K562 (cell line): ENCODE data around the gene P4HB. TPM values are rescaled to one million over a fixed set of nuclear protein-coding genes. Genes with fewer than 3 reads are reported as not detected.

Source experiments
- BACH1 ChIP-seq: fragments of 200-800 bp; sonication (Bioruptor generic); IDR thresholded peaks from 2 replicates; pipeline ENCODE4 v1.6.1; 2016; ENCODE audit warnings: missing genetic modification characterization, missing compliant biosample characterization
- CBFB ChIP-seq: sonication (generic); formaldehyde crosslinking; IDR thresholded peaks from 2 replicates; pipeline ENCODE4 v1.4.0; 2020; ENCODE audit warnings: mild to moderate bottlenecking, missing genetic modification reagents
- CBX5 ChIP-seq: IDR thresholded peaks from 2 replicates; pipeline ENCODE4 v1.6.1; 2014; ENCODE audit warnings: low read depth, borderline replicate concordance
- E2F3 ChIP-seq: fragments of 250-450 bp; sonication (Bioruptor Pico); IDR thresholded peaks from 2 replicates; pipeline ENCODE4 v1.4.0; 2020; ENCODE audit warnings: mild to moderate bottlenecking
- TEAD4 ChIP-seq, 2 experiments: sonication (generic) in 1 of 2; formaldehyde crosslinking in 1 of 2; IDR thresholded peaks; 2 replicates each; pipeline versions ENCODE4 v1.6.1 to v1.8.0; 2012 to 2022; ENCODE audit warnings: borderline replicate concordance in 1 of 2, inconsistent platforms in 1 of 2, low read length in 1 of 2, mild to moderate bottlenecking in 1 of 2, missing genetic modification reagents in 1 of 2
- ZC3H11A ChIP-seq: IDR thresholded peaks from 2 replicates; pipeline ENCODE4 v1.6.1; 2012; ENCODE audit warnings: low read depth, low read length, improper control_type of control experiment
- ZNF274 ChIP-seq: IDR thresholded peaks from 2 replicates; pipeline ENCODE4 v1.6.1; 2011; ENCODE audit warnings: low read depth, mild to moderate bottlenecking, low read length, moderate library complexity, borderline replicate concordance
- ZNF445 ChIP-seq: fragments of 250-450 bp; sonication (Bioruptor Pico); IDR thresholded peaks from 2 replicates; pipeline ENCODE4 v1.4.0; 2020; ENCODE audit warnings: low read depth, mild to moderate bottlenecking, moderate library complexity
- polyA plus RNA-seq, 8 experiments: library from polyadenylated mRNA; depleted of rRNA in 4 of 8; stranded (reverse) in 5 of 8; unstranded in 3 of 8; fragments of >200 nt; fragmentation: Nextera tagmentation in 2 of 8; fragmentation: Illumina TruSeq in 1 of 8; extraction: Ambion mirVana in 2 of 8; extraction: Trizol in 1 of 8; gene quantifications; 2 replicates each; pipeline versions ENCODE4 v1.2.1 to v1.2.3, GENCODE V29; 2011 to 2014; ENCODE audit warnings: inconsistent platforms in 1 of 8, missing spikeins in 1 of 8
- total RNA-seq, 7 experiments: library from RNA; depleted of rRNA in 6 of 7; stranded (reverse); fragments of >200 nt in 6 of 7; fragmentation: Illumina TruSeq in 2 of 7; extraction: Trizol in 2 of 7; gene quantifications; 2 replicates each; pipeline versions ENCODE4 v1.2.1 to v1.2.3, GENCODE V29; 2011 to 2021; ENCODE audit warnings: low replicate concordance in 1 of 7
- TF ChIP-seq, protein P1 (sequence below): fragments of 450-650 bp; IDR thresholded peaks from 2 replicates; pipeline ENCODE4 v1.6.1; 2016; ENCODE audit warnings: mild to moderate bottlenecking, moderate library complexity
- TF ChIP-seq, protein P2 (sequence below): sonication (generic); formaldehyde crosslinking; IDR thresholded peaks from 2 replicates; pipeline ENCODE4 v1.8.1; 2023; ENCODE audit warnings: mild to moderate bottlenecking, missing genetic modification reagents, moderate library complexity
- TF ChIP-seq, protein P3 (sequence below): fragments of 250-450 bp; sonication (Bioruptor Pico); IDR thresholded peaks from 2 replicates; pipeline ENCODE4 v1.5.0; 2020; ENCODE audit warnings: mild to moderate bottlenecking, borderline replicate concordance

The P4HB gene
- total and polyA plus RNA-seq, 9 of the 15 experiments (the other 6 are each of a cell fraction or from before 2014, with no cell fraction given) = 4.4 to 645 (median 325) TPM

DNA sequence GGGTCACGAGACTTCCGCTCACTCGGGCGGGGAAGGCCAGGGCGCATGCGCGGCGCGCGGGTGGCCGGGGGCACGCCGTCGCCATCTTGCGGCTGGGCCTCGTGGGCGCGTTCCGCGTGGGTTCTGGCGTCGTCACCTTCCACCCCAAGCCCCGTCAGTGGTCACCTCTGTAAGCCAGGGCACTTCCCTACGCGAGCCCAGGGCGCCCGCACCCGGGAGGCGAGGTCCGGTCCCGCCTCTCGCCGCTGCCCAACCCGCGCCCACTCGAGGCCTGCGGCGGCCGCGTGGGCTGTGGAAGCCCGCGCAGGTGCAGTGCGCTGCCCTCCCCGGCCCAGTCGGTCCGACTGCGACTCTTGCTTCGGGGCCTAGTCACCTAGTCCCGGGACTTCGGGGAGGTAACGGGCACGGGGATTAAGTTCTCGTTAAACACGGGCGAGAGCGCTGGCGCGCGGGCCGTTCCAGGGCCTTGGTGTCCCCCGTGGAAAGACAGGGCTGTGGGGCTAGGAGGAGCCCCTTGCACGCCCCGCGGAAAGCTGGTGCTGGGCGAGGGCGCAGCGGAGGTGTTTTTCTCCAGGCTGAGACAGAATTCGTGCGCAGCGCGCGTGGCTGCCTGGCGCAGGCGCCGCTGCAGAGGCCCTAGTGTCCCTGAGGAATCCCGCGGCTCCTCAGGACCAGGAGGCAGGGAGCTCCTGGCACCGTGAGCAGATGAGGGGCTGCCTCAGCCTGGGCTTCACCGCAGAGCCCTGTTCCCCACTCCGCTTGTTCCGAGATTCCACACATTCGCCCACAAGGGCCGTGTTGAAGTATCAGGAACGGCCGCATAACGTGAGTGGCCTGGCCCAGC, 11.3 kb upstream of the P4HB start (continued):
- TF ChIP-seq, protein P1, sequence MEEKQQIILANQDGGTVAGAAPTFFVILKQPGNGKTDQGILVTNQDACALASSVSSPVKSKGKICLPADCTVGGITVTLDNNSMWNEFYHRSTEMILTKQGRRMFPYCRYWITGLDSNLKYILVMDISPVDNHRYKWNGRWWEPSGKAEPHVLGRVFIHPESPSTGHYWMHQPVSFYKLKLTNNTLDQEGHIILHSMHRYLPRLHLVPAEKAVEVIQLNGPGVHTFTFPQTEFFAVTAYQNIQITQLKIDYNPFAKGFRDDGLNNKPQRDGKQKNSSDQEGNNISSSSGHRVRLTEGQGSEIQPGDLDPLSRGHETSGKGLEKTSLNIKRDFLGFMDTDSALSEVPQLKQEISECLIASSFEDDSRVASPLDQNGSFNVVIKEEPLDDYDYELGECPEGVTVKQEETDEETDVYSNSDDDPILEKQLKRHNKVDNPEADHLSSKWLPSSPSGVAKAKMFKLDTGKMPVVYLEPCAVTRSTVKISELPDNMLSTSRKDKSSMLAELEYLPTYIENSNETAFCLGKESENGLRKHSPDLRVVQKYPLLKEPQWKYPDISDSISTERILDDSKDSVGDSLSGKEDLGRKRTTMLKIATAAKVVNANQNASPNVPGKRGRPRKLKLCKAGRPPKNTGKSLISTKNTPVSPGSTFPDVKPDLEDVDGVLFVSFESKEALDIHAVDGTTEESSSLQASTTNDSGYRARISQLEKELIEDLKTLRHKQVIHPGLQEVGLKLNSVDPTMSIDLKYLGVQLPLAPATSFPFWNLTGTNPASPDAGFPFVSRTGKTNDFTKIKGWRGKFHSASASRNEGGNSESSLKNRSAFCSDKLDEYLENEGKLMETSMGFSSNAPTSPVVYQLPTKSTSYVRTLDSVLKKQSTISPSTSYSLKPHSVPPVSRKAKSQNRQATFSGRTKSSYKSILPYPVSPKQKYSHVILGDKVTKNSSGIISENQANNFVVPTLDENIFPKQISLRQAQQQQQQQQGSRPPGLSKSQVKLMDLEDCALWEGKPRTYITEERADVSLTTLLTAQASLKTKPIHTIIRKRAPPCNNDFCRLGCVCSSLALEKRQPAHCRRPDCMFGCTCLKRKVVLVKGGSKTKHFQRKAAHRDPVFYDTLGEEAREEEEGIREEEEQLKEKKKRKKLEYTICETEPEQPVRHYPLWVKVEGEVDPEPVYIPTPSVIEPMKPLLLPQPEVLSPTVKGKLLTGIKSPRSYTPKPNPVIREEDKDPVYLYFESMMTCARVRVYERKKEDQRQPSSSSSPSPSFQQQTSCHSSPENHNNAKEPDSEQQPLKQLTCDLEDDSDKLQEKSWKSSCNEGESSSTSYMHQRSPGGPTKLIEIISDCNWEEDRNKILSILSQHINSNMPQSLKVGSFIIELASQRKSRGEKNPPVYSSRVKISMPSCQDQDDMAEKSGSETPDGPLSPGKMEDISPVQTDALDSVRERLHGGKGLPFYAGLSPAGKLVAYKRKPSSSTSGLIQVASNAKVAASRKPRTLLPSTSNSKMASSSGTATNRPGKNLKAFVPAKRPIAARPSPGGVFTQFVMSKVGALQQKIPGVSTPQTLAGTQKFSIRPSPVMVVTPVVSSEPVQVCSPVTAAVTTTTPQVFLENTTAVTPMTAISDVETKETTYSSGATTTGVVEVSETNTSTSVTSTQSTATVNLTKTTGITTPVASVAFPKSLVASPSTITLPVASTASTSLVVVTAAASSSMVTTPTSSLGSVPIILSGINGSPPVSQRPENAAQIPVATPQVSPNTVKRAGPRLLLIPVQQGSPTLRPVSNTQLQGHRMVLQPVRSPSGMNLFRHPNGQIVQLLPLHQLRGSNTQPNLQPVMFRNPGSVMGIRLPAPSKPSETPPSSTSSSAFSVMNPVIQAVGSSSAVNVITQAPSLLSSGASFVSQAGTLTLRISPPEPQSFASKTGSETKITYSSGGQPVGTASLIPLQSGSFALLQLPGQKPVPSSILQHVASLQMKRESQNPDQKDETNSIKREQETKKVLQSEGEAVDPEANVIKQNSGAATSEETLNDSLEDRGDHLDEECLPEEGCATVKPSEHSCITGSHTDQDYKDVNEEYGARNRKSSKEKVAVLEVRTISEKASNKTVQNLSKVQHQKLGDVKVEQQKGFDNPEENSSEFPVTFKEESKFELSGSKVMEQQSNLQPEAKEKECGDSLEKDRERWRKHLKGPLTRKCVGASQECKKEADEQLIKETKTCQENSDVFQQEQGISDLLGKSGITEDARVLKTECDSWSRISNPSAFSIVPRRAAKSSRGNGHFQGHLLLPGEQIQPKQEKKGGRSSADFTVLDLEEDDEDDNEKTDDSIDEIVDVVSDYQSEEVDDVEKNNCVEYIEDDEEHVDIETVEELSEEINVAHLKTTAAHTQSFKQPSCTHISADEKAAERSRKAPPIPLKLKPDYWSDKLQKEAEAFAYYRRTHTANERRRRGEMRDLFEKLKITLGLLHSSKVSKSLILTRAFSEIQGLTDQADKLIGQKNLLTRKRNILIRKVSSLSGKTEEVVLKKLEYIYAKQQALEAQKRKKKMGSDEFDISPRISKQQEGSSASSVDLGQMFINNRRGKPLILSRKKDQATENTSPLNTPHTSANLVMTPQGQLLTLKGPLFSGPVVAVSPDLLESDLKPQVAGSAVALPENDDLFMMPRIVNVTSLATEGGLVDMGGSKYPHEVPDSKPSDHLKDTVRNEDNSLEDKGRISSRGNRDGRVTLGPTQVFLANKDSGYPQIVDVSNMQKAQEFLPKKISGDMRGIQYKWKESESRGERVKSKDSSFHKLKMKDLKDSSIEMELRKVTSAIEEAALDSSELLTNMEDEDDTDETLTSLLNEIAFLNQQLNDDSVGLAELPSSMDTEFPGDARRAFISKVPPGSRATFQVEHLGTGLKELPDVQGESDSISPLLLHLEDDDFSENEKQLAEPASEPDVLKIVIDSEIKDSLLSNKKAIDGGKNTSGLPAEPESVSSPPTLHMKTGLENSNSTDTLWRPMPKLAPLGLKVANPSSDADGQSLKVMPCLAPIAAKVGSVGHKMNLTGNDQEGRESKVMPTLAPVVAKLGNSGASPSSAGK = peak; percentile 93
- TF ChIP-seq TEAD4 (IDR thresholded peaks at IDR 0.05; ENCODE audit: low read length) = no peak
- TF ChIP-seq TEAD4 (CRISPR knock-in tag; IDR thresholded peaks at IDR 0.05; ENCODE audit: borderline replicate concordance) = peak; percentile 53; the same call in 1 of the 2 replicates
- no peak for TF ChIP-seq BACH1 (tag)
- TF ChIP-seq, protein P2, sequence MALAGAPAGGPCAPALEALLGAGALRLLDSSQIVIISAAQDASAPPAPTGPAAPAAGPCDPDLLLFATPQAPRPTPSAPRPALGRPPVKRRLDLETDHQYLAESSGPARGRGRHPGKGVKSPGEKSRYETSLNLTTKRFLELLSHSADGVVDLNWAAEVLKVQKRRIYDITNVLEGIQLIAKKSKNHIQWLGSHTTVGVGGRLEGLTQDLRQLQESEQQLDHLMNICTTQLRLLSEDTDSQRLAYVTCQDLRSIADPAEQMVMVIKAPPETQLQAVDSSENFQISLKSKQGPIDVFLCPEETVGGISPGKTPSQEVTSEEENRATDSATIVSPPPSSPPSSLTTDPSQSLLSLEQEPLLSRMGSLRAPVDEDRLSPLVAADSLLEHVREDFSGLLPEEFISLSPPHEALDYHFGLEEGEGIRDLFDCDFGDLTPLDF (CRISPR knock-in tag) = peak; percentile 90; the same call in 1 of the 2 replicates
- peak; percentile 44; the same call in 1 of the 2 replicates for TF ChIP-seq ZNF274
- no peak for TF ChIP-seq ZNF445
- TF ChIP-seq, protein P3, sequence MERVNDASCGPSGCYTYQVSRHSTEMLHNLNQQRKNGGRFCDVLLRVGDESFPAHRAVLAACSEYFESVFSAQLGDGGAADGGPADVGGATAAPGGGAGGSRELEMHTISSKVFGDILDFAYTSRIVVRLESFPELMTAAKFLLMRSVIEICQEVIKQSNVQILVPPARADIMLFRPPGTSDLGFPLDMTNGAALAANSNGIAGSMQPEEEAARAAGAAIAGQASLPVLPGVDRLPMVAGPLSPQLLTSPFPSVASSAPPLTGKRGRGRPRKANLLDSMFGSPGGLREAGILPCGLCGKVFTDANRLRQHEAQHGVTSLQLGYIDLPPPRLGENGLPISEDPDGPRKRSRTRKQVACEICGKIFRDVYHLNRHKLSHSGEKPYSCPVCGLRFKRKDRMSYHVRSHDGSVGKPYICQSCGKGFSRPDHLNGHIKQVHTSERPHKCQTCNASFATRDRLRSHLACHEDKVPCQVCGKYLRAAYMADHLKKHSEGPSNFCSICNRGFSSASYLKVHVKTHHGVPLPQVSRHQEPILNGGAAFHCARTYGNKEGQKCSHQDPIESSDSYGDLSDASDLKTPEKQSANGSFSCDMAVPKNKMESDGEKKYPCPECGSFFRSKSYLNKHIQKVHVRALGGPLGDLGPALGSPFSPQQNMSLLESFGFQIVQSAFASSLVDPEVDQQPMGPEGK (CRISPR knock-in tag) = no peak
- TF ChIP-seq CBX5 = no peak
- TF ChIP-seq E2F3 (CRISPR knock-in tag) = peak; percentile 81
- no peak for TF ChIP-seq CBFB (CRISPR knock-in tag)
- TF ChIP-seq ZC3H11A = no peak
